B cell (primary cell): ENCODE measurements around the gene ZDHHC14. TPM values are rescaled to one million over a fixed set of nuclear protein-coding genes. Genes with fewer than 3 reads are reported as not detected.

Experiments
- ATAC-seq: fragments of 200-7000 bp; cut with Tn5 transposase; one replicate; pipeline ENCODE4 v1.10.0; 2021; ENCODE audit warnings: low read depth, mild to moderate bottlenecking, moderate number of reproducible peaks, moderate library complexity
- CTCF ChIA-PET: fragments of 350-600 bp; sonication (Branson Sonifier 250); formaldehyde crosslinking; loops from one replicate; lab custom pipeline; 2021; ENCODE audit warnings: antibody characterized with exemption, inconsistent platforms; lab: Charles Lee
- POLR2A ChIA-PET: fragments of 350-600 bp; sonication (Branson Sonifier 250); formaldehyde crosslinking; loops from one replicate; lab custom pipeline; 2021; ENCODE audit warnings: antibody characterized with exemption; lab: Charles Lee
- DNase-seq: peaks from one replicate; pipeline ENCODE4 v3.0.0; 2013
- H2AFZ ChIP-seq: 2 replicates; pipeline ENCODE4 v1.6.1; 2012; ENCODE audit warnings: mild to moderate bottlenecking, low read depth, low read length; ENCODE audit not compliant: insufficient read depth, poor library complexity, severe bottlenecking
- H3K27ac ChIP-seq, 2 donors: 1 replicate in 1 of 2; 2 replicates in 1 of 2; pipeline ENCODE4 v1.5.1; 2012 to 2013; ENCODE audit warnings: low read length in 2 of 2, mild to moderate bottlenecking in 2 of 2, moderate library complexity in 1 of 2
- H3K27me3 ChIP-seq, 4 experiments: fragments of 200-600 bp in 1 of 4; sonication (generic) in 1 of 4; replicated peaks in 1 of 4; 1 replicate in 2 of 4; 2 replicates in 2 of 4; pipeline versions ENCODE4 v1.6.1 to v1.7.0; 2013 to 2016; ENCODE audit warnings: low read length in 3 of 4, mild to moderate bottlenecking in 2 of 4, mixed read lengths in 1 of 4, moderate library complexity in 1 of 4; ENCODE audit not compliant: insufficient read depth in 4 of 4, control insufficient read depth in 3 of 4; ENCODE audit errors: control extremely low read depth in 1 of 4
- H3K36me3 ChIP-seq, 2 experiments: replicated peaks in 1 of 2; 1 replicate in 1 of 2; 2 replicates in 1 of 2; pipeline versions ENCODE4 v1.6.1 to v1.7.1; 2013; ENCODE audit warnings: low read length in 1 of 2; ENCODE audit not compliant: insufficient read depth in 2 of 2, control insufficient read depth in 1 of 2; ENCODE audit errors: control extremely low read depth in 1 of 2, extremely low read depth in 1 of 2
- H3K4me1 ChIP-seq, 2 donors: fragments of 200-600 bp in 1 of 2; sonication (generic) in 1 of 2; 1 replicate in 1 of 2; 2 replicates in 1 of 2; pipeline versions ENCODE4 v1.5.1 to v1.6.1; 2013 to 2017; ENCODE audit warnings: low read length in 2 of 2; ENCODE audit not compliant: control insufficient read depth in 2 of 2, insufficient read depth in 2 of 2
- H3K4me2 ChIP-seq: replicated peaks from 2 replicates; pipeline ENCODE3; 2012; ENCODE audit warnings: mild to moderate bottlenecking, low read depth, low read length; ENCODE audit not compliant: poor library complexity, severe bottlenecking
- H3K4me3 ChIP-seq, 5 experiments: fragments of 200-600 bp in 1 of 5; sonication (generic) in 1 of 5; 1 replicate in 3 of 5; 2 replicates in 2 of 5; pipeline versions ENCODE4 v1.5.1 to v1.7.0; 2011 to 2016; ENCODE audit warnings: low read length in 4 of 5, mild to moderate bottlenecking in 4 of 5, low read depth in 2 of 5, control low read depth in 1 of 5, moderate library complexity in 1 of 5; ENCODE audit not compliant: insufficient read depth in 1 of 5; ENCODE audit errors: control extremely low read depth in 1 of 5, extremely low read depth in 1 of 5
- H3K79me2 ChIP-seq: fragments of 200-600 bp; sonication (generic); one replicate; pipeline ENCODE4 v1.6.0; 2016; ENCODE audit warnings: low read length; ENCODE audit not compliant: control insufficient read depth, insufficient read depth
- H3K9ac ChIP-seq: fragments of 200-600 bp; sonication (generic); 2 replicates; pipeline ENCODE4 v1.6.1; 2017; ENCODE audit warnings: mild to moderate bottlenecking, low read length, moderate library complexity
- H3K9me3 ChIP-seq, 3 donors: one replicate each; pipeline versions ENCODE4 v1.6.1 to v1.7.1; 2013; ENCODE audit warnings: low read length in 2 of 3; ENCODE audit not compliant: control insufficient read depth in 2 of 3, insufficient read depth in 1 of 3; ENCODE audit errors: control extremely low read depth in 1 of 3
- H4K20me1 ChIP-seq: 2 replicates; pipeline ENCODE4 v1.6.0; 2012; ENCODE audit warnings: mild to moderate bottlenecking, low read length; ENCODE audit not compliant: insufficient read depth, control insufficient read depth, poor library complexity, severe bottlenecking
- H3K27ac Mint-ChIP-seq: one replicate; pipeline ENCODE4 v1.8.0; 2021; ENCODE audit warnings: mixed read lengths
- H3K27me3 Mint-ChIP-seq: one replicate; pipeline ENCODE4 v1.8.0; 2021; ENCODE audit warnings: mixed read lengths
- H3K4me1 Mint-ChIP-seq: one replicate; pipeline ENCODE4 v1.8.0; 2021; ENCODE audit warnings: mixed read lengths
- H3K4me3 Mint-ChIP-seq: one replicate; pipeline ENCODE4 v1.8.0; 2021; ENCODE audit warnings: mixed read lengths
- H3K9me3 Mint-ChIP-seq: one replicate; pipeline ENCODE4 v1.8.0; 2022; ENCODE audit warnings: mixed read lengths; ENCODE audit not compliant: insufficient read depth
- EZH2 ChIP-seq: IDR thresholded peaks from 2 replicates; pipeline ENCODE4 v1.6.1; 2012; ENCODE audit warnings: borderline replicate concordance, low read depth, mild to moderate bottlenecking, moderate library complexity, low read length; ENCODE audit not compliant: insufficient read depth, poor library complexity, severe bottlenecking
- WGBS: methylation state at CpG from one replicate; pipeline ENCODE4 v1.1.5; 2013; ENCODE audit warnings: missing lambda C conversion rate; ENCODE audit not compliant: insufficient coverage; 5-methylcytosine and 5-hydroxymethylcytosine counted together
- intact Hi-C: fragments of 100-400 bp; cut with micrococcal nuclease; formaldehyde crosslinking; loops from one replicate; pipeline ENCODE4 v1.10.0; 2022
- polyA plus RNA-seq: library from polyadenylated mRNA; depleted of rRNA; stranded (reverse); fragments of >200 nt; gene quantifications from 2 replicates; pipeline ENCODE4 v1.2.3, GENCODE V29; 2012
- total RNA-seq, 2 donors: library from RNA; stranded (reverse); fragments of 120-200 nt in 1 of 2; gene quantifications; 1 replicate in 1 of 2; 2 replicates in 1 of 2; pipeline versions ENCODE4 v1.2.3 to v1.2.4, GENCODE V29; 2013 to 2022
- TF ChIP-seq, protein P1 (sequence below): fragments of 200-600 bp; IDR thresholded peaks from one replicate; pipeline ENCODE4 v1.8.0; 2022; ENCODE audit warnings: antibody characterized with exemption, mild to moderate bottlenecking

The ZDHHC14 gene
- total and polyA plus RNA-seq, 2 donors (not counting 1 experiment from before 2014, with no cell fraction given) = 8.8 to 50.4 TPM

DNA sequence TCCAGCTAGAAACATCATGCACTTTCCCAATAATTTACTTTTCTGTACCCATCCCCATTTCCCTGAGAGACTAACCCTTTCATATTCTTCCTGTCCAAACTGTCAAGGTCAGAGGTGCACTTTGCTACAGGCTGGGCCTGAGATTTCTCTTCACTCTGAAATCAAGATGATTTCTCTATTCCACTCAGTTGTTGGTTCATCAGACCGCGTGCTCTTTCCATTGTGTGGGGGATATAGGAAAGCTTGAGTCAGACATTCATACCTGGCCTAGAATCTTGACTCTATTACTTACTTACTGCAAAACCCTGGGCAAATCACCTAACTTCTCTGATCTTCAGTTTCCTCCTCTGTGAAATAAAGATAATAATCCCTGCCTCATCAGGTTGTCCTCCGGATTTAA is 4.7 kb upstream of the ZDHHC14 start:
- H3K27ac ChIP-seq = no peak overlapping the region
- Mint-ChIP-seq H3K27me3 (peaks cover 23% of the 10 kb centered on the region), H3K27ac (no peak overlapping the region), H3K4me3 (no peak overlapping the region), H3K4me1 (peaks cover 9% of the 10 kb centered on the region), H3K9me3 (no peaks in the 10 kb centered on the region)
- WGBS = no CpG with 5 or more reads among the region's 3 CpGs
- intact Hi-C loops = no loop called here
- TF ChIP-seq, protein P1, sequence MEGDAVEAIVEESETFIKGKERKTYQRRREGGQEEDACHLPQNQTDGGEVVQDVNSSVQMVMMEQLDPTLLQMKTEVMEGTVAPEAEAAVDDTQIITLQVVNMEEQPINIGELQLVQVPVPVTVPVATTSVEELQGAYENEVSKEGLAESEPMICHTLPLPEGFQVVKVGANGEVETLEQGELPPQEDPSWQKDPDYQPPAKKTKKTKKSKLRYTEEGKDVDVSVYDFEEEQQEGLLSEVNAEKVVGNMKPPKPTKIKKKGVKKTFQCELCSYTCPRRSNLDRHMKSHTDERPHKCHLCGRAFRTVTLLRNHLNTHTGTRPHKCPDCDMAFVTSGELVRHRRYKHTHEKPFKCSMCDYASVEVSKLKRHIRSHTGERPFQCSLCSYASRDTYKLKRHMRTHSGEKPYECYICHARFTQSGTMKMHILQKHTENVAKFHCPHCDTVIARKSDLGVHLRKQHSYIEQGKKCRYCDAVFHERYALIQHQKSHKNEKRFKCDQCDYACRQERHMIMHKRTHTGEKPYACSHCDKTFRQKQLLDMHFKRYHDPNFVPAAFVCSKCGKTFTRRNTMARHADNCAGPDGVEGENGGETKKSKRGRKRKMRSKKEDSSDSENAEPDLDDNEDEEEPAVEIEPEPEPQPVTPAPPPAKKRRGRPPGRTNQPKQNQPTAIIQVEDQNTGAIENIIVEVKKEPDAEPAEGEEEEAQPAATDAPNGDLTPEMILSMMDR = no peak
- no peak for TF ChIP-seq EZH2
- peaks cover 4% of the 10 kb centered on the region for H4K20me1 ChIP-seq
- H3K4me1 ChIP-seq = peaks cover 4% of the 10 kb centered on the region in 2 donors
- ChIA-PET POLR2A (no interaction called here), CTCF (interaction anchor here (1.2 to 1.5 kb wide), 2 partner anchors 52 to 62 kb away, joined by 3 to 4 read pairs; no protein-coding TSS in a partner anchor)
- DNase-seq = no peak
- H3K4me2 ChIP-seq = no peak overlapping the region
- no peak for ATAC-seq
- H3K9ac ChIP-seq = no peak overlapping the region
- H2AFZ ChIP-seq = no peak overlapping the region
- H3K27me3 ChIP-seq = peaks cover 0 to 38% (median 22%) of the 10 kb centered on the region in 4 experiments
- H3K79me2 ChIP-seq = no peaks in the 10 kb centered on the region
- H3K9me3 ChIP-seq = no peaks in the 10 kb centered on the region
- H3K4me3 ChIP-seq = no peak overlapping the region
- no peaks in the 10 kb centered on the region for H3K36me3 ChIP-seq

DNA sequence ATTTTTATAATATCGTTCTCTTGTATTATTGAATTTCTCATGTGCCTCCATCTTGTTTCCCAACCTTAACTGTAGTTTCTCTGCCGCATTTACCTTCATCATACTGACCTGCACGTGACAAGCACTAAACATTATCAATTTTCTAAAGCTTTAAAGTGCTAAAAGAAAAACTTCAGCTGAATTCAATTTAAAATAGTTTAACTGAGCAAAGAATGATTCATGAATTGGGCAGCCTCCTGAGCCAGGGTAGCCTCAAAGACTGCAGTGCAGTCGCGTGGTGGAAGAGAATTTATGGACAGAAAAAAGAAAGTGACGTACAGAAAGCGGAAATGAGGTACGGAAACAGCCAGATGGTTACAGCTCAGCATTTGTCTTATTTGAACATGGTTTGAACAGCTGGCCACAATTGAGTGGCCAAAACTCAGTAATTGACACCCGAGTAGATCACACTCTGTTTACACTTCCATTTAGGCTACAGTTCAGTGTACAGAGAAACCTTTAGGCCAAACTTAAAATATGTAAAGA is 4.2 kb upstream of the ZDHHC14 start:
- POLR2A ChIA-PET = no interaction called here
- Mint-ChIP-seq H3K4me1 (peaks cover 9% of the 10 kb centered on the region), H3K27ac (no peak overlapping the region), H3K27me3 (peaks cover 23% of the 10 kb centered on the region), H3K9me3 (no peaks in the 10 kb centered on the region), H3K4me3 (no peak overlapping the region)
- Histone ChIP-seq H3K4me1 (peaks cover 4% of the 10 kb centered on the region in 2 donors), H3K36me3 (no peaks in the 10 kb centered on the region), H3K4me2 (no peak overlapping the region), H3K27ac (no peak overlapping the region), H4K20me1 (peaks cover 4% of the 10 kb centered on the region), H3K9me3 (no peaks in the 10 kb centered on the region), H3K79me2 (no peaks in the 10 kb centered on the region), H2AFZ (no peak overlapping the region), H3K4me3 (no peak overlapping the region), H3K27me3 (peaks cover 0 to 37% (median 20%) of the 10 kb centered on the region in 4 experiments), H3K9ac (no peak overlapping the region)
- no peak for TF ChIP-seq EZH2
- TF ChIP-seq, protein P1 = no peak
- CTCF ChIA-PET = interaction anchor here (1.2 to 1.5 kb wide), 2 partner anchors 53 to 62 kb away, joined by 3 to 4 read pairs; no protein-coding TSS in a partner anchor
- intact Hi-C loops = no loop called here
- 86% methylated on average over 5 of the region's 9 CpGs for WGBS
- DNase-seq (peak; percentile 43), ATAC-seq (no peak)
